MM.1S (cell line): ENCODE results near the gene ITGB2.

Experiments
- DNase-seq: peaks from one replicate; pipeline ENCODE4 v3.0.0-alpha.2; 2015
- H2AFZ ChIP-seq: fragments of 300-600 bp; sonication (generic); 2 replicates; pipeline ENCODE4 v1.6.0; 2016; ENCODE audit warnings: antibody characterized with exemption, low read length
- H3F3A ChIP-seq: fragments of 300-600 bp; sonication (generic); 2 replicates; pipeline ENCODE4 v1.6.1; 2016; ENCODE audit warnings: mild to moderate bottlenecking, antibody characterized with exemption, low read length, moderate library complexity, mixed read lengths; ENCODE audit not compliant: insufficient read depth
- H3K27ac ChIP-seq: fragments of 300-600 bp; sonication (generic); 2 replicates; pipeline ENCODE4 v1.5.1; 2016; ENCODE audit warnings: mild to moderate bottlenecking, low read length
- H3K27me3 ChIP-seq: fragments of 300-600 bp; sonication (generic); replicated peaks from 2 replicates; pipeline ENCODE4 v1.6.0; 2016; ENCODE audit warnings: low read length; ENCODE audit not compliant: insufficient read depth
- H3K36me3 ChIP-seq: fragments of 300-600 bp; sonication (generic); replicated peaks from 2 replicates; pipeline ENCODE4 v1.6.1; 2016; ENCODE audit warnings: mild to moderate bottlenecking, low read length, mixed read lengths; ENCODE audit not compliant: insufficient read depth
- H3K4me1 ChIP-seq: fragments of 300-600 bp; sonication (generic); 2 replicates; pipeline ENCODE4 v1.6.1; 2016; ENCODE audit warnings: low read length, mixed read lengths
- H3K4me2 ChIP-seq: fragments of 300-600 bp; sonication (generic); 2 replicates; pipeline ENCODE4 v1.6.0; 2016; ENCODE audit warnings: low read depth, low read length
- H3K4me3 ChIP-seq: fragments of 300-600 bp; sonication (generic); 2 replicates; pipeline ENCODE4 v1.5.1; 2016; ENCODE audit warnings: low read length, mixed read lengths
- H3K79me2 ChIP-seq: fragments of 300-600 bp; sonication (generic); 2 replicates; pipeline ENCODE4 v1.6.1; 2016; ENCODE audit warnings: mixed run types, low read length, mixed read lengths
- H3K9ac ChIP-seq: fragments of 300-600 bp; sonication (generic); 2 replicates; pipeline ENCODE4 v1.6.1; 2016; ENCODE audit warnings: low read length, mixed read lengths
- H3K9me2 ChIP-seq: fragments of 300-600 bp; sonication (generic); replicated peaks from 2 replicates; pipeline ENCODE4 v1.6.1; 2016; ENCODE audit warnings: mild to moderate bottlenecking, low read length, mixed read lengths; ENCODE audit not compliant: insufficient read depth
- H3K9me3 ChIP-seq: fragments of 300-600 bp; sonication (generic); replicated peaks from 2 replicates; pipeline ENCODE4 v1.6.1; 2016; ENCODE audit warnings: mild to moderate bottlenecking, low read length, mixed read lengths; ENCODE audit not compliant: insufficient read depth
- H4K20me1 ChIP-seq: fragments of 300-600 bp; sonication (generic); 2 replicates; pipeline ENCODE4 v1.6.1; 2016; ENCODE audit warnings: mild to moderate bottlenecking, low read length, moderate library complexity, mixed read lengths; ENCODE audit not compliant: insufficient read depth
- EZH2 ChIP-seq: fragments of 300-600 bp; sonication (generic); optimal IDR thresholded peaks from 2 replicates; pipeline ENCODE3; 2017; ENCODE audit warnings: low read depth, mild to moderate bottlenecking, antibody characterized with exemption, low read length, mixed read lengths
- EZH2phosphoT487 ChIP-seq: fragments of 300-600 bp; sonication (generic); IDR thresholded peaks from 2 replicates; pipeline ENCODE4 v1.6.1; 2018; ENCODE audit warnings: antibody characterized with exemption, low read length
- TF ChIP-seq, protein P1 (sequence below): fragments of 300-600 bp; sonication (generic); IDR thresholded peaks from 2 replicates; pipeline ENCODE4 v1.5.1; 2016; ENCODE audit warnings: antibody characterized with exemption, low read length, mixed read lengths

ITGB2 gene

DNA sequence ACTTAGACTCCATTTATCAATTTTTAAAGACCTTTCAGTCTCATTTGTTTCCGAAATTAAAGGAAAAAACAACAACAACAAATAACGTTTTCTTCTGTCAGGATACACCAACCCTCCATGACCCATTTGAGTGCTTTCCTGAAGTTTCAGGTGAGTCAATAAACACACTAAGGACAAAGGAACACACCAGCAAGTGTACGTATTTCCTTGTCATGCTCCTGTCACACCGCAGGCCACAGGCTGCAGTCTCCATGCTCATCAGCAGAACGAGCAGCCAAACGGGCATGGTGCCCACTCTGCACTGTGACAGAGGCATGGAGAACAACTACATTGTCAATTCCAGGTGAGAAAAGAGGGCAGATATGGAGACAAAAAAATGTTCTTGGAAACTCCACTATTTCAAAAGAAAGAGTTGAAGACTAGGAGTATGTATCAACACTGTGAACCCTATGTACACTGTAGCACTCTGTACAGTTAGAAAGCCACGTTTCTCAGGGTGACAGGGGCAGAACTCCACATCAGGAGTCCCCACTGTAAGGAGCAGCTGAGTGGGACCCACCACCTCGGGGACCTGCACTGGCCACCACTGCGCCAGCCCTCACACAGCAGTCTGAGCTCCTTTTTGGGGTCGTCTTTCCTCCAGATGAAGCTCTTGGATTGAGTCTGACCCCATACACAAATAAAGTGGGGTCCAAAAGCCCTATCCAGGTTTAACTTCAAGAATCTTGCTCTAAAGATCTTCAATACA is 49.8 kb downstream of the ITGB2 start:
- Histone ChIP-seq H3K4me3 (no peak overlapping the region), H3K27me3 (no peaks in the 10 kb centered on the region), H3K9me3 (no peaks in the 10 kb centered on the region), H3K4me2 (no peak overlapping the region), H3K4me1 (peaks cover 30% of the 10 kb centered on the region), H3K27ac (no peak overlapping the region), H2AFZ (no peak overlapping the region), H3K79me2 (peaks cover 70% of the 10 kb centered on the region), H4K20me1 (peaks cover 16% of the 10 kb centered on the region), H3K9me2 (no peaks in the 10 kb centered on the region), H3K36me3 (no peaks in the 10 kb centered on the region), H3K9ac (no peak overlapping the region), H3F3A (peaks cover 19% of the 10 kb centered on the region)
- TF ChIP-seq EZH2phosphoT487: no peak
- TF ChIP-seq, protein P1, sequence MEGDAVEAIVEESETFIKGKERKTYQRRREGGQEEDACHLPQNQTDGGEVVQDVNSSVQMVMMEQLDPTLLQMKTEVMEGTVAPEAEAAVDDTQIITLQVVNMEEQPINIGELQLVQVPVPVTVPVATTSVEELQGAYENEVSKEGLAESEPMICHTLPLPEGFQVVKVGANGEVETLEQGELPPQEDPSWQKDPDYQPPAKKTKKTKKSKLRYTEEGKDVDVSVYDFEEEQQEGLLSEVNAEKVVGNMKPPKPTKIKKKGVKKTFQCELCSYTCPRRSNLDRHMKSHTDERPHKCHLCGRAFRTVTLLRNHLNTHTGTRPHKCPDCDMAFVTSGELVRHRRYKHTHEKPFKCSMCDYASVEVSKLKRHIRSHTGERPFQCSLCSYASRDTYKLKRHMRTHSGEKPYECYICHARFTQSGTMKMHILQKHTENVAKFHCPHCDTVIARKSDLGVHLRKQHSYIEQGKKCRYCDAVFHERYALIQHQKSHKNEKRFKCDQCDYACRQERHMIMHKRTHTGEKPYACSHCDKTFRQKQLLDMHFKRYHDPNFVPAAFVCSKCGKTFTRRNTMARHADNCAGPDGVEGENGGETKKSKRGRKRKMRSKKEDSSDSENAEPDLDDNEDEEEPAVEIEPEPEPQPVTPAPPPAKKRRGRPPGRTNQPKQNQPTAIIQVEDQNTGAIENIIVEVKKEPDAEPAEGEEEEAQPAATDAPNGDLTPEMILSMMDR: no peak
- no peak for TF ChIP-seq EZH2
- no peak for DNase-seq

DNA sequence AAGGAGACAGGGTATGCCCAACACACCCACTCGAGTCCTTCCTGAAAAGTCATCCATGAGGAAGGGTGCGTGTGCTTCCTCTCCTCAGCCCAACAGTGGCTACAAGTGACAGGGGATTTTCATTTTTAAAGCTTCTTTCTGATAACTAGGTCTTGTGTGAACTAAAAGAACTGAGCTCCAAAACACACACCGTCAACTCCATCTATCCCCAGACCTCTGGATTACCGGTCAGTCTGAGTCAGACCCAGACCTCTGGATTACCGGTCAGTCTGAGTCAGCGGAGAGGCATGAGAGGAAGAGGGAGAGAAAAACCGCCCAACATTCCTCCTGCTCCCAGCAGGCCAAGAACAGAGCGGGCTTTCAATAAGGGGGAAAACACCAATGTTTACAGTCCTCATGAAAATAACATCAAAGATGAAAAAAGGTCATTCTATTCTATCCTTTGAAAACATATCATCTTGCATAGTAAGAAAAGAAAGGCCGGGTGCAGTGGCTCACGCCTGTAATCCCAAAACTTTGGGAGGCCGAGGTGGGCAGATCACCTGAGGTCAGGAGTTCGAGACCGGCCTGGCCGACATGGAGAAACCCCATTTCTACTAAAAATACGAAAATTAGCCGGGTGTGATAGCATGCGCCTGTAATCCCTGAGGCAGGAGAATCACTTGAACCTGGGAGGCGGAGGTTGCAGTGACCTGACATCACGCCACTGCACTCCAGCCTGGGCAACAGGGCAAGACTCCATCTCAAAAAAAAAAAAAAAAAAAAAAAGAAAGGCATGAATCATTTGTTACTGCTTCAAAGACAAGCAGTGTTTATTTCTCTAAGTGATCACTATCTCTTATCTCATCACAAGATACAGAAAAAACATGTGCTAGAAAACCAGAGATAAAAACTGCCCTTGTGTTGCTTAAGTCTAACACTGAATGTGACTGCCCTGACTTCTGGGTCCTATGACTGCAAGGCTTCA is 50.6 kb downstream of the ITGB2 start:
- peaks cover 16% of the 10 kb centered on the region for H4K20me1 ChIP-seq
- no peak overlapping the region for H3K4me3 ChIP-seq
- H3F3A ChIP-seq: peaks cover 11% of the 10 kb centered on the region
- H3K79me2 ChIP-seq: peaks cover 79% of the 10 kb centered on the region
- H3K9me3 ChIP-seq: no peaks in the 10 kb centered on the region
- H3K4me2 ChIP-seq: no peak overlapping the region
- no peak overlapping the region for H3K9ac ChIP-seq
- TF ChIP-seq EZH2: no peak
- TF ChIP-seq, protein P1: no peak
- H2AFZ ChIP-seq: no peak overlapping the region
- DNase-seq: no peak
- no peaks in the 10 kb centered on the region for H3K27me3 ChIP-seq
- H3K27ac ChIP-seq: no peak overlapping the region
- H3K36me3 ChIP-seq: no peaks in the 10 kb centered on the region
- peaks cover 30% of the 10 kb centered on the region for H3K4me1 ChIP-seq
- H3K9me2 ChIP-seq: no peaks in the 10 kb centered on the region

DNA sequence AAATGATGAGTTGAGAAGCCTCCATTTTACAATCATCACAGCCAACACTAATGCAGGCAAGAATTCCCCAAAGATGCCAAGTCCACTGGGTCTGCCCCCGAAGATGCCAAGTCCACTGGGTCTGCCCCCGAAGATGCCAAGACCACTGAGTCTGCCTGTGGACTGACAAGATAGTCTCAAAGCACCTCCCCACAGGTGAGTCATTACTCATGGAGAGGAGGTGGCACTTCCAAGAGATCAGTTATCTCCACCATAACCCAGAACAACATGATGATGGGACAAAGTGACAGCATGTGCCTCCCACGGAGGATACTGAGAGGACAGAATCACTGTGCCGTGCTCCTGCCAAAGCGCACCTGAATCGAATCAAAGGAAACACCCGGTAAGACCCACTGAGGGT is 52.0 kb downstream of the ITGB2 start:
- Histone ChIP-seq H3K9me3 (no peaks in the 10 kb centered on the region), H3K4me3 (no peak overlapping the region), H3K79me2 (peaks cover 89% of the 10 kb centered on the region), H3K9ac (no peak overlapping the region), H3K27ac (no peak overlapping the region), H4K20me1 (peaks cover 16% of the 10 kb centered on the region), H3K4me1 (peaks cover 20% of the 10 kb centered on the region), H3K4me2 (no peak overlapping the region), H3F3A (no peaks in the 10 kb centered on the region), H2AFZ (no peak overlapping the region), H3K27me3 (no peaks in the 10 kb centered on the region), H3K36me3 (no peaks in the 10 kb centered on the region), H3K9me2 (no peaks in the 10 kb centered on the region)
- TF ChIP-seq EZH2 (no peak), EZH2phosphoT487 (no peak)
- TF ChIP-seq, protein P1: no peak
- no peak for DNase-seq
